Measurements from ENCODE around the gene GLMN. TPM values are rescaled to one million over a fixed set of nuclear protein-coding genes. Genes with fewer than 3 reads are reported as not detected.

Gene GLMN
- polyA plus RNA-seq, 2 of the 4 experiments (the other 2 are of a cell fraction) = 10.6 to 10.9 TPM

GRCh38 chr1:92201973-92202372, 96.8 kb downstream of the GLMN start:
- H3K27ac ChIP-seq = no peak overlapping the region
- H3K4me2 ChIP-seq = no peak overlapping the region
- FAIRE-seq (no peak), ATAC-seq (no peak), DNase-seq (ENCODE audit: low read depth in 1 of 2, low spot score in 1 of 2) (no peak)
- ChIA-PET POLR2A (no interaction called here), CTCF (no interaction called here)
- H3K9me3 ChIP-seq = 0 out of 3 replicates have a peak, but pooled peaks cover 5% of the 10 kb centered on the region
- no peak for TF ChIP-seq CTCF (IDR thresholded peaks at IDR 0.05)
- TF ChIP-seq REST (IDR thresholded peaks at IDR 0.05) = no peak
- no peak for TF ChIP-seq ATOH8 (CRISPR knock-in tag; IDR thresholded peaks at IDR 0.05; ENCODE audit: low read depth)
- no peak for TF ChIP-seq HOXB5 (CRISPR knock-in tag; IDR thresholded peaks at IDR 0.05)
- no peak for TF ChIP-seq HOXB13 (CRISPR knock-in tag; IDR thresholded peaks at IDR 0.05; ENCODE audit: low read depth)
- no peak for TF ChIP-seq FOSL2 (IDR thresholded peaks at IDR 0.05)
- no peak for TF ChIP-seq FOSL2 (CRISPR knock-in tag; IDR thresholded peaks at IDR 0.05)
- TF ChIP-seq ZC3H11A (IDR thresholded peaks at IDR 0.05) = no peak
- TF ChIP-seq HEYL (CRISPR knock-in tag; IDR thresholded peaks at IDR 0.05) = no peak
- TF ChIP-seq BHLHE40 (IDR thresholded peaks at IDR 0.05; ENCODE audit: low read depth, low read length) = no peak
- no peak for TF ChIP-seq PHF8 (IDR thresholded peaks at IDR 0.05; ENCODE audit: borderline replicate concordance, low read depth)
- TF ChIP-seq POLR2A (IDR thresholded peaks at IDR 0.05; ENCODE audit: low read length) = no peak
- TF ChIP-seq NPAS2 (CRISPR knock-in tag; IDR thresholded peaks at IDR 0.05; ENCODE audit: borderline replicate concordance) = no peak
- H3K4me1 ChIP-seq = no peaks in the 10 kb centered on the region
- WGBS (ENCODE audit: missing lambda C conversion rate) = 75% methylated on average over 5 of the region's 5 CpGs
- H3K4me3 ChIP-seq = no peak overlapping the region

Other genes with a start within 250 kb of the GLMN start
- gene SETSIP, start 223.6 kb downstream of the GLMN start, polyA plus RNA-seq (2011; rRNA removed) = 0.36 and 0.52 TPM in 2 replicates
- 0.23 to 0.54 TPM (median 0.28 TPM) in 3 replicates for gene SETSIP, start 223.6 kb downstream of the GLMN start, polyA plus RNA-seq (2017; fragmentation: RNase III; extraction: RNeasy Plus Mini Kit Qiagen cat#74134 plus additional on column Dnase treatment)
- gene BTBD8, start 218.6 kb downstream of the GLMN start, polyA plus RNA-seq (2011; rRNA removed) = 1.7 and 2.5 TPM in 2 replicates
- 0.80 to 1.2 TPM (median 0.93 TPM) in 3 replicates for gene BTBD8, start 218.6 kb downstream of the GLMN start, polyA plus RNA-seq (2017; fragmentation: RNase III; extraction: RNeasy Plus Mini Kit Qiagen cat#74134 plus additional on column Dnase treatment)
- not detected in 2 replicates for gene C1orf146, start 81.1 kb downstream of the GLMN start, polyA plus RNA-seq (2011; rRNA removed)
- not detected in 3 replicates for gene C1orf146, start 81.1 kb downstream of the GLMN start, polyA plus RNA-seq (2017; fragmentation: RNase III; extraction: RNeasy Plus Mini Kit Qiagen cat#74134 plus additional on column Dnase treatment)
- gene RPAP2, start 72 bp upstream of the GLMN start, polyA plus RNA-seq (2011; rRNA removed) = 18.4 and 18.5 TPM in 2 replicates
- 5.8 to 6.6 TPM (median 6.3 TPM) in 3 replicates for gene RPAP2, start 72 bp upstream of the GLMN start, polyA plus RNA-seq (2017; fragmentation: RNase III; extraction: RNeasy Plus Mini Kit Qiagen cat#74134 plus additional on column Dnase treatment)
- 0.15 and 0.18 TPM in 2 replicates for gene GFI1, start 187.9 kb upstream of the GLMN start, polyA plus RNA-seq (2011; rRNA removed)
- gene GFI1, start 187.9 kb upstream of the GLMN start, polyA plus RNA-seq (2017; fragmentation: RNase III; extraction: RNeasy Plus Mini Kit Qiagen cat#74134 plus additional on column Dnase treatment) = 0.04 to 0.08 TPM (median 0.08 TPM) in 3 replicates

All from A549 (cell line).